Neural progenitor cell (in vitro differentiated cells): Measurements from ENCODE around the gene AFF2.

Experiments
- EZH2 ChIP-seq: fragments of 200-600 bp; sonication (generic); IDR thresholded peaks from 2 replicates; pipeline ENCODE4 v1.6.1; 2017; ENCODE audit warnings: antibody characterized with exemption, mild to moderate bottlenecking, moderate library complexity
- EZH2phosphoT487 ChIP-seq: fragments of 200-600 bp; sonication (generic); IDR thresholded peaks from 2 replicates; pipeline ENCODE4 v1.6.1; 2017; ENCODE audit warnings: antibody characterized with exemption
- TF ChIP-seq, protein P1 (sequence below): fragments of 200-600 bp; sonication (generic); IDR thresholded peaks from 2 replicates; pipeline ENCODE4 v1.5.1; 2017; ENCODE audit warnings: antibody characterized with exemption, mild to moderate bottlenecking

DNA sequence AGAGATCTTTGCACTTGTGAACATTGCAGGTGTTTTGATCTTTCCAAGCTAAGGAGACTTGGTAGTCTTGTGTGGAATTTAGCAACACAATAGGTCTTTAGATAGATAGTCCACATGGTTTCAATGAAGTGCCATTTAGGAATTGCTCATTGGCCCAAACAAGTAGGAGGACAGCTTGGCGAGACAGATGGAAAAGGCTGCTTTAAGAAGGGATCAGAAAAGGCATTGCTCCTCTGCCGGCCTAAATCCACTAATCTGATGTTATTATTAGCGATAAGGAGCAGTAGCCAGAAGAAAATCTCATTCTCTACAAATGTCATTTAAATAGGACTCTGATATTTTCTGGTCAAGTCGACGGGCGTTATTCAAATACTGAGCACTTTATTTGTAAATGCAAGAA is 99.7 kb downstream of the AFF2 start:
- TF ChIP-seq, protein P1, sequence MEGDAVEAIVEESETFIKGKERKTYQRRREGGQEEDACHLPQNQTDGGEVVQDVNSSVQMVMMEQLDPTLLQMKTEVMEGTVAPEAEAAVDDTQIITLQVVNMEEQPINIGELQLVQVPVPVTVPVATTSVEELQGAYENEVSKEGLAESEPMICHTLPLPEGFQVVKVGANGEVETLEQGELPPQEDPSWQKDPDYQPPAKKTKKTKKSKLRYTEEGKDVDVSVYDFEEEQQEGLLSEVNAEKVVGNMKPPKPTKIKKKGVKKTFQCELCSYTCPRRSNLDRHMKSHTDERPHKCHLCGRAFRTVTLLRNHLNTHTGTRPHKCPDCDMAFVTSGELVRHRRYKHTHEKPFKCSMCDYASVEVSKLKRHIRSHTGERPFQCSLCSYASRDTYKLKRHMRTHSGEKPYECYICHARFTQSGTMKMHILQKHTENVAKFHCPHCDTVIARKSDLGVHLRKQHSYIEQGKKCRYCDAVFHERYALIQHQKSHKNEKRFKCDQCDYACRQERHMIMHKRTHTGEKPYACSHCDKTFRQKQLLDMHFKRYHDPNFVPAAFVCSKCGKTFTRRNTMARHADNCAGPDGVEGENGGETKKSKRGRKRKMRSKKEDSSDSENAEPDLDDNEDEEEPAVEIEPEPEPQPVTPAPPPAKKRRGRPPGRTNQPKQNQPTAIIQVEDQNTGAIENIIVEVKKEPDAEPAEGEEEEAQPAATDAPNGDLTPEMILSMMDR = no peak
- TF ChIP-seq EZH2 = no peak
- no peak for TF ChIP-seq EZH2phosphoT487
